NCI-H69 (cell line): ENCODE data around the gene G6PC2.
"Not testable (repeated sequence)": the region's sequence is repeated elsewhere in the genome, so short reads cannot be mapped to it uniquely, and the experiment has no call there.

Experiments
- DNase-seq: peaks from one replicate; lab custom pipeline; 2025; lab: John Stamatoyannopoulos, UW

G6PC2 gene

DNA sequence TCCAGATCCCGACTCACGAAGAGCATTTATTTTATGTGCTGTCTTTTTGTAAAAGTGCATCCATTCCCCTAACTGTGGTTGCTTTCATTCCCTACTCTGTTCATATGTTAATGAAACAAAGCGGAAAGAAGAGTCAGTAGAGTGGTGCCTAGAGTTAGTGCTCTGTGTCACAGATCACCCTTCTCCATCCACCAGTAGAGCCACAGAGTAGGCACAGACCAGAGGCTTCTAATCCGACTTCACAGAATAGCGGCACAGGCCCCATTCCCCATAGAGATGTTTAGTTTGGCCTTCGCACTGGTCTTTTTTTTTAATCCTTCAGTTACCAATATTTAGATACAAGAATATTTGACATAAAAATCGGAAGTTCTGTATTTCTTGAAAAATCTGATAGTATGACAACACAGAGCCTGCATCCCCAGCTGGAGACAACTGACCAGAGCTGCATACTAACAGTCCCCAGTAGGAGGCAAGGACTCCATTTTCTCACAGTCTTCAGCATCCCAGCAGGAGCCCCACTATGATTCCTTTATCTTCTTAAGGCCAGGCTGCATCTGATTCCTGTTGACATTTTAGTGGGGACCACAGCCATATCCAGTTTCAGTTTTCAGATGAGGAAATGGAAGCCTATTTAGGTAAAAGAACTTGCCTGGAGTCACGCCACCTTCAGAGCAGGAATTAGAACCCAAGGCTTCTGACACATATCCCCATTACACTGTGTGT, 7.0 kb downstream of the G6PC2 start:
- DNase-seq = peak; percentile 34

DNA sequence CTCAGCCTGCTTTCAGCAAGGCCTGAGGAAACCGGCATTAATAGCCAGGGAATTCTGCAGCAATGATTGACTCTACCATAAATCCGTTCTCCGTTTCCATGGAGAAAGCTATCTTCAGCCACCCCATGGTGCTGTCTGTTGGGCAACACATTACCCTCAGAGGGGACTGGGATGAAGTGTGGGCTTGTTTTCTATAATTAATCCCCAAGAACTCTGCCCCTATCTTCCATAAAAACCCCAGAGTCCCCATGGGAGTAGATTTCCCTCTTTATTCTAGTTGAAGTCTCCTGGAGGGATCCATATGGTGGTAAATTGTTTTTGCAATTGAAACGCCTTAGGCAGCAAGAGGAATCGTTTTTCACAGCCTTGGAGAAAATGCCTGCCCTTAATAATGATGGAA, 9.2 kb downstream of the G6PC2 start:
- DNase-seq = peak; percentile 97

GRCh38 chr2:168912466-168912865, 11.4 kb downstream of the G6PC2 start:
- peak; percentile 67 for DNase-seq

GRCh38 chr2:168912901-168913369, 11.8 kb downstream of the G6PC2 start:
- peak; percentile 87 for DNase-seq

DNA sequence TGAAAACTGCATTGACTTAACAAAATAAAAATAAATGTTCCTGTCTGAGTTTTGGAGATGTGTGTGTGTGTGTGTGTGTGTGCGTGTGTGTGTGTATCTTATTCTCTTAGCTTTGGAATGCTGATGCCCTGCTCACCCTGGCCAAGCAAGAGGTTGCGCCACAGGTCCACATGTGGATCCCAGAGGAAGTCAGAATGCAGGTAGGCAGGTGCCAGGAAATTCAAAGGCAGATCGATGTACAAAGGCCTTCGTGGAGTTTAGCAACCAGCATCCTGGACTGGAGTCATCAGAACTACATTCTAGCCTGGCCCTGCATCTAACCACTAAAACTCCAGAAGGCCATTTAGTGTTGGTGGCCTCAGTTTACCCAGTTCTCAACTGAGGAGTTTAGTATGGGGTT, 12.4 kb downstream of the G6PC2 start:
- peak; percentile 40 for DNase-seq

DNA sequence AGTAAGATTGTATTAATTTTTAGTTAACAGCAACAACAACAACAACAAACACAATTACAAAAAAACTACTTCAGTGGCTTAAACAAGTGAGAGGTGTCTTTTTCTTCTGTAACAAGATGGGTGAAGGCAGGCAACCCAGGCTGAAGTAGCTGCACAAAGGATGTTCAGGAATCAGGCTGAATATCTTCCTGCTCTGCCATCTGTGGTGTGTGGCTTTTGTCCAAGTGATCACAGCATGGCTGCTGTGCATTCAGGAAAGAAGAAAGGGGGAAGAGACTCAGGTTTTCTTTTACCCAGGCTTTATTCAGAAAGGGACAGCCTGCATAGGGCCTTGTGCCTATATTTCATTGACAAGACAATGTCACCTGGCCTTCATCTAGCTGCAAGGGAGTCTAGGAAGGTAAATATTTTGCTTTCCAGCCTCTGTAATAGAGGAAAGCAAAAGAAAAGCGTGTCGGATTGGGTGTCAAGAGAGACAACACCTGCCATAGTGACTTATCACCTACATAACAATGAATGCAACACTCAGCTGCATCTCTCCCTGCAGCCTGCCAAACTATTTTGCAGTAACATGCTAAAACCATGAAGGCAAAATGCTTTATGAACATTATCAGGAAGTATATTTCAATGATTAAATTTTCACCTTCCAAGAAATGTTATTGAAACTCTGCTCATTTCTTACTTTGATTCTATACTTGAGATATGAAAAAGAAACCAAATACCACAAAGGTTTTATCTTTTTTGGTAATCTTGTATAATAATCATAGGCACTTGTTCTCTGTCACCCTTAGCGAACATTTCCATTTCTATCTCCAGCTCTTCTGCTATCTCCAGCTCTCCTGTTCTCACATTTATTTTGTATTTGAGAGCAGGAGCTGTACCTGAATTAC, 14.6 kb downstream of the G6PC2 start:
- peak; percentile 83 for DNase-seq

DNA sequence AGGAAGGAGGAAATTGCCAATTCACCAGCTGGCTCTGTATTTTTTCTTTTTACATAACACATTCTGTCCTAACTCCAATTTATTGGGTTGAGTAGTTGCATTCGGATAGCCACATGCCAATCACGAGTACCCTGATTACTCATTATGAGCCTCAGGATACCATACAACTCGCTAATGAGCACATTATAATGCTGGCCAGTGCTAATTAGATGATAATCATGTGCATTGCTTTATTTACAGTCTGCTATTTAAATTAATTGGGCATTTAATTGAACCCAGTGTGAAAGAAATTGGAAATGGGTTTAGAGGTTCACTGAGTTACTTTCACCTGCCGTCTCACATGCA, 15.2 kb downstream of the G6PC2 start:
- peak; percentile 87 for DNase-seq

GRCh38 chr2:168920504-168921157, 19.5 kb downstream of the G6PC2 start:
- DNase-seq = peak; percentile 54

DNA sequence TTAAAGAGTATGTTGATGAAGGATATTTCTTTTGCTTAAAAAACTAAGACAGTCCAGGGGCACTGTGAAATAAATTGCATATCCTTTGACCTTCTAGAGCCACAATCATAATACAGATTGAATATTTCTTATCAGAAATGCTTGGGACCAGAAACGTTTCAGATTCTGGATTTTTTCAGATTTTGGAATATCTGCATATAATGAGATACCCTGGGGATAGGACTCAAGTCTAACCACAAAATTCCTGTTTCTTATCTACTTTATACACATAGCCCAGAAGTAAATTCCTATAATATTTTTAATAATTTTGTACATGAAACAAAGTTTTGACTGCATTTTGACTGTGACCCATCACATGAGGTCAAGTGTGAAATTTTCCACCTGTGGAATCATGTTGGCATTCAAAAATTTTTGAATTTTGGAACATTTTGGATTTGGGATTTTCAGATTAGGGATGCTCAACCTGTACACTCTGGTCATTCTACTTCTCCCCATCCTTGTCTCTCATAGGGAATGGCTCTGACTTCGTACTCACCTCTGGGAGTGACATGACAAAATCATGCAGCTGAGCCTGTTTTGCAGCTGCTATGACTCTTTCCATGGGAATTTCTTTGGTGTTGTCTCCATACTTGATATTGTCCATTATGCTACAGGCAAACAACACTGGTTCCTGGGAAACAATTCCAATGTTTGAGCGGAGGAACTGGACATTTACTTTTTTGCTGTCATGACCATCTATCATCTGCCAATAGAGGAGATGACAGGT, 25.7 kb downstream of the G6PC2 start:
- DNase-seq = no peak

DNA sequence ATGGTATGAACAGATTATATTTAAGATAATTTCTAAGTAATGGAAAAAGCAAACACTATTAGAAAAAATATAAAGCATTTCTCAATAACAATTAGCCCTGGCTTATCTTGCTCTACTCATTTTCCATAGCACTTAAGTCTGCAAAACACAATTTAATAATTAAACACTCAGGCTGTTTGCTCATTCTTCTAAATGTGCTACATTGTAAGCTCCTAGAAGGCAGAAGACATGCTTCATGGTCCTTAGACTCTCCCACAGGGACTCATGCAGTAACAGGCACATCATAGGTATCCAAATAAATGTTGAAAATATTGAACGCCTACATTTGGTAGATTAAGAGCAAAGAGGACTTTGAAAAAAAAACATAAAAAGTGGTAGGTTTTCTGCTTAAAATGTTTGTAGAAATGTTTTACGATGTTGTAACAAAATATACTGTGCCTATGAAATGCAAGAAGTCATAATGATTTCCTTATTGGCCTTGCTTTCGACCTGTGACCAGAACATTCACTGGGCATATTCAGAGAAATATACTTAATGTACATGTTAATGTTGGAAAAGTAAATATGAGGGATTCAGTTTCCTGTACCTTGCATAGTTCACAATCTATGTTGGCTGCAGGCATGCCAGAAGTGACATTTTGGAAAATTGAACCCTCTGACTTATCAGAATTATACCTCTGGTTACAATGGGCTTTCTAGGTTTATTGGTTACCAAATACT, 27.2 kb downstream of the G6PC2 start:
- DNase-seq = no peak

- DNase-seq = no peak
Observed at GRCh38 chr2:168929031-168929430, 27.9 kb downstream of the G6PC2 start.

DNA sequence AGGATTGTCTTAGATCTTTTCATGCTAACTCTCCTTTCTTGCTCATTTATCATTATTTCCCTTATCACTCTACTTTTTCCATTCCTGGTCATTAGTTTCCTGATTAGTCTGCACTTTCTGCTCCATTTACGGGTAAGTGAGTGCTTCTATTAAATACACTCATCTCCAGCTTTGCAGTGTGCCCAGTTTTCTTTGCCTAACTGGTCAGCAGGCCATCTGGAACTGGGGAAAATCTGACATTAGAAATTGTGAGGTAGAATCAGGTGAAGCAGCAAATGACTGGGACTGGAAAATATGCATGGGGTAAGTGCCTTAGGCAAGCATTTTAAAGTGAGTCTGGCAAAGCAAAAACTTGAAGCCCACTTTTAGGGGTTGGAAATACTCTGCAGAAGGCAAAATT, 29.2 kb downstream of the G6PC2 start:
- DNase-seq = no peak

GRCh38 chr2:168932174-168932573, 31.1 kb downstream of the G6PC2 start:
- not testable (repeated sequence) for DNase-seq

DNA sequence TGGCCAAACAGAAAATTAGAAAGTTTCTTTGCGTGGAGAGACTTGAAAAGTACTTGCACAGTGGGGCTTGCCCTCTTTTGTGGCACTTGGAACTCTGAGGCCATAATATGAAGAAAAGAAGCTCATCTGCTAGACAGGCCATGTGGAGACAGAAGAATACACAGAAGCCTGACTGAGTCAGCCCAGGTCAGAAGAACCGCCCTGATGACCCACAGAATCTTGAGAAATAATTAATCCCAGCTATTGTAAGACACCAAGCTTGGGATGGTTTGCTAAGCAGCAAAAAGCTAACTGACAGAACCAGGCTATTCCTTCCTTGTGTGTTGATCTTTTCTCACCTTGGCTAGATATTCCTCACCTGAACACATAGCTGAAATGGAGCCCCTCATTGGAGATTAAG, 33.7 kb downstream of the G6PC2 start:
- DNase-seq = no peak

DNA sequence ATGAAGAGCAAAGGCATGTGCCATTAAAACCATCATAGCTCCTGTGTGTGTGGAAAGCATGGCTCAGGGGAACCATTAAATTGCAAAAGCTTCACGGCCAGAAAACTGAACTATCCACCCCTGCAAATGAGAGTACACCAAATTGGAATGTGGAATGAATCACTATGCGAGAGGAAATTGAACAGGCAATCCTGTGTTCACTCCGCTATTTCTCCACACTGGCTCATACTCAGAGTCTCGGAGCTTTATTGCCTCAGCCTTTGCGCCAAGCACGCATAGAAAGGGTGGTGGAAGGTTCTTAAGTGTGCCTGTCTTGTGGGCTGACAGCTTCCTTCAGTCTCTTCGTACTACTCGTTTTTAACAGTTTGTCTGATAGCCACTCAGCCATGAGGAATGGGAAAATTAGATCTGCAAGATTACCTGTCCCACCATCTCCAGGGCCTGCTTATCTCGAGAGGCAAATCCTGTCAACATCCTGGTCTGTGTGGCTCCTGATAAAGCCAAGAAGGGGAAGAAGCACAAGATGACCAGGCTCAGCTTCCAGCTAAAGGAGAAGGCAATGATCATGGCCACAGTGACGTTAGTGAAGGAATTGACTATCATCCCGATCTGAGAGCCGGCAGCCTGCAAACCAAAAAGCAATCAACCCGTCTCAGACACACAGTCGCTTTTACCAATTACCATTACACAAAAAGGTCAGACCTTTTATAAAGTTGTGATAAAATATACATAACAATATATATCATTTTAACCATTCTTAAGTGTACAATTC, 34.9 kb downstream of the G6PC2 start:
- DNase-seq = no peak

GRCh38 chr2:168939061-168939460, 38.0 kb downstream of the G6PC2 start:
- no peak for DNase-seq

GRCh38 chr2:168939918-168940317, 38.8 kb downstream of the G6PC2 start:
- no peak for DNase-seq

- DNase-seq = no peak
Observed at GRCh38 chr2:168941297-168941696, 40.2 kb downstream of the G6PC2 start.

GRCh38 chr2:168944065-168944464, 43.0 kb downstream of the G6PC2 start:
- DNase-seq = no peak

DNA sequence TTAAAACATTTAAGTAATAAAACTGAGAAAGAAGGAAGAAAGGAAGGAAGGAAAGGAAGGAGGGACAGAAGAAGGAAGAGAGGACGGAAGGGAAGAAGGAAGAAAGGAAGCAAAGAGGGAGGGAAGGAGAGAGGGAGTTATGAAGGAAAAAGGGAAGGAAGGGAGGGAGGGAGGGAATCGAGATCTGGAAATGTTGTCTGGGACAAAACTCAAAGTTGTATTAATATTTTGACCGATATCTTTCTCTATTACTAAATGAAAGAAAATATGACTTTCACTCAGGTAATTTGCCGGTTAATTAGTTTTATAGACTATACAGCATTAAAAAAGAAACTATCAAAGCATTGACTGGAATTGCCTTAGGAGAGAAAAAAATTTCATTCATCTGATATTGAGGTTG, 44.4 kb downstream of the G6PC2 start:
- no peak for DNase-seq
